Measurements from ENCODE around the gene CDH13.

GRCh38 chr16:82664181-82664580 is 37.4 kb downstream of the CDH13 start:
- TF ChIP-seq CTCF (conservative IDR thresholded peaks at IDR 0.05) (no peak), ZFX (IDR thresholded peaks at IDR 0.05) (no peak)
